ENCODE results near the gene SGMS1. TPM values are rescaled to one million over a fixed set of nuclear protein-coding genes. Genes with fewer than 3 reads are reported as not detected.
A peak's percentile ranks its signal among the peaks of the same experiment; 100 is the strongest.

The SGMS1 gene
- polyA plus RNA-seq, 1 of the 3 experiments (the other 2 are of a cell fraction), result 6.3 TPM

DNA sequence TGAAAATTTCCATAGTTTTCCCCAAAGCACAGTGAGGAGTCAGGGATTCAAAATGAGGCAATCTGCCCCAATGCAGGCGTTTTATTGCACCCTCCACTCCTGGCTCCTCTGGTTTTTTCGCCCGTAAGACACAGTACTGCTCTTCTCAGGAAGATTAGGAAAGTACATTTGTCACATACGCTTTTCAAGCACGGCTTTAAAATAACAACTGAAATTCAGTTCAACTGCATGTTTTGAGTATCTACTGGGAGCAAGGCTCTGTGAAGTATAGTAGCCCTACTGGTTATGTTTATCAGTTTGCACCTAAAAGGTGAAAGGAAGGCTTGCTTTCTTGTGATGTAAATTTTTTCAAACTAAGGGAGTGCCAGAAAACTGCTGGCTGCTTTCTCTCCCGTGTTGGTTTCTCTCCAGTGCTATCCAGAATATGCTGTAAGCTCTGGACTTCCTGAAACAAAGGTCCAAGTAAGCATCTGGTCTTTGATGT, 1.9 kb upstream of the SGMS1 start:
- peaks cover 6 to 13% of the 10 kb centered on the region in 2 experiments; a peak in 3 of 4 replicates for H3K4me1 ChIP-seq (ENCODE audit: control insufficient read depth in 1 of 2, insufficient read depth in 2 of 2, low read depth in 1 of 2, low read length in 1 of 2)
- H3K79me2 ChIP-seq (ENCODE audit: insufficient read depth), result peaks cover 24% of the 10 kb centered on the region; the same call in 1 of the 2 replicates
- H2AFZ ChIP-seq (ENCODE audit: low read depth), result peak overlapping the region; percentile 82
- H3K9me3 ChIP-seq, result no peaks in the 10 kb centered on the region
- peaks cover 28% of the 10 kb centered on the region for H3F3A ChIP-seq (replicated peaks; ENCODE audit: insufficient read depth)
- no peaks in the 10 kb centered on the region for H3K9me2 ChIP-seq
- H3K4me2 ChIP-seq, result peak overlapping the region; percentile 98
- H3K36me3 ChIP-seq (replicated peaks in 1 of 2; ENCODE audit: control insufficient read depth in 1 of 2, insufficient read depth in 2 of 2, low read length in 1 of 2), result peaks cover 0 to 4% of the 10 kb centered on the region in 2 experiments
- peak; percentile 22 for DNase-seq
- peak overlapping the region; percentile 99 to 100 for H3K27ac ChIP-seq (ENCODE audit: low read depth in 2 of 2, low read length in 1 of 2)
- H3K27me3 ChIP-seq (ENCODE audit: insufficient read depth), result no peaks in the 10 kb centered on the region
- ChIA-PET POLR2A (no interaction called here), CTCF (interaction anchor here (0.8 to 1.7 kb wide), 2 partner anchors 205 to 257 kb away, joined by 4 read pairs; no protein-coding TSS in a partner anchor)
- H3K4me3 ChIP-seq (ENCODE audit: low read depth in 2 of 2, low read length in 1 of 2), result peak overlapping the region; percentile 90 to 93
- H4K20me1 ChIP-seq (ENCODE audit: insufficient read depth), result peaks cover 7% of the 10 kb centered on the region; the same call in 1 of the 2 replicates
- TF ChIP-seq, protein P1, sequence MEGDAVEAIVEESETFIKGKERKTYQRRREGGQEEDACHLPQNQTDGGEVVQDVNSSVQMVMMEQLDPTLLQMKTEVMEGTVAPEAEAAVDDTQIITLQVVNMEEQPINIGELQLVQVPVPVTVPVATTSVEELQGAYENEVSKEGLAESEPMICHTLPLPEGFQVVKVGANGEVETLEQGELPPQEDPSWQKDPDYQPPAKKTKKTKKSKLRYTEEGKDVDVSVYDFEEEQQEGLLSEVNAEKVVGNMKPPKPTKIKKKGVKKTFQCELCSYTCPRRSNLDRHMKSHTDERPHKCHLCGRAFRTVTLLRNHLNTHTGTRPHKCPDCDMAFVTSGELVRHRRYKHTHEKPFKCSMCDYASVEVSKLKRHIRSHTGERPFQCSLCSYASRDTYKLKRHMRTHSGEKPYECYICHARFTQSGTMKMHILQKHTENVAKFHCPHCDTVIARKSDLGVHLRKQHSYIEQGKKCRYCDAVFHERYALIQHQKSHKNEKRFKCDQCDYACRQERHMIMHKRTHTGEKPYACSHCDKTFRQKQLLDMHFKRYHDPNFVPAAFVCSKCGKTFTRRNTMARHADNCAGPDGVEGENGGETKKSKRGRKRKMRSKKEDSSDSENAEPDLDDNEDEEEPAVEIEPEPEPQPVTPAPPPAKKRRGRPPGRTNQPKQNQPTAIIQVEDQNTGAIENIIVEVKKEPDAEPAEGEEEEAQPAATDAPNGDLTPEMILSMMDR (IDR thresholded peaks at IDR 0.05), result no peak
- TF ChIP-seq, protein P2, sequence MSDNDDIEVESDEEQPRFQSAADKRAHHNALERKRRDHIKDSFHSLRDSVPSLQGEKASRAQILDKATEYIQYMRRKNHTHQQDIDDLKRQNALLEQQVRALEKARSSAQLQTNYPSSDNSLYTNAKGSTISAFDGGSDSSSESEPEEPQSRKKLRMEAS (IDR thresholded peaks at IDR 0.05; ENCODE audit: low read depth), result no peak
- no peak for TF ChIP-seq GATA2 (CRISPR knock-in tag; IDR thresholded peaks at IDR 0.05)
- TF ChIP-seq, protein P3, sequence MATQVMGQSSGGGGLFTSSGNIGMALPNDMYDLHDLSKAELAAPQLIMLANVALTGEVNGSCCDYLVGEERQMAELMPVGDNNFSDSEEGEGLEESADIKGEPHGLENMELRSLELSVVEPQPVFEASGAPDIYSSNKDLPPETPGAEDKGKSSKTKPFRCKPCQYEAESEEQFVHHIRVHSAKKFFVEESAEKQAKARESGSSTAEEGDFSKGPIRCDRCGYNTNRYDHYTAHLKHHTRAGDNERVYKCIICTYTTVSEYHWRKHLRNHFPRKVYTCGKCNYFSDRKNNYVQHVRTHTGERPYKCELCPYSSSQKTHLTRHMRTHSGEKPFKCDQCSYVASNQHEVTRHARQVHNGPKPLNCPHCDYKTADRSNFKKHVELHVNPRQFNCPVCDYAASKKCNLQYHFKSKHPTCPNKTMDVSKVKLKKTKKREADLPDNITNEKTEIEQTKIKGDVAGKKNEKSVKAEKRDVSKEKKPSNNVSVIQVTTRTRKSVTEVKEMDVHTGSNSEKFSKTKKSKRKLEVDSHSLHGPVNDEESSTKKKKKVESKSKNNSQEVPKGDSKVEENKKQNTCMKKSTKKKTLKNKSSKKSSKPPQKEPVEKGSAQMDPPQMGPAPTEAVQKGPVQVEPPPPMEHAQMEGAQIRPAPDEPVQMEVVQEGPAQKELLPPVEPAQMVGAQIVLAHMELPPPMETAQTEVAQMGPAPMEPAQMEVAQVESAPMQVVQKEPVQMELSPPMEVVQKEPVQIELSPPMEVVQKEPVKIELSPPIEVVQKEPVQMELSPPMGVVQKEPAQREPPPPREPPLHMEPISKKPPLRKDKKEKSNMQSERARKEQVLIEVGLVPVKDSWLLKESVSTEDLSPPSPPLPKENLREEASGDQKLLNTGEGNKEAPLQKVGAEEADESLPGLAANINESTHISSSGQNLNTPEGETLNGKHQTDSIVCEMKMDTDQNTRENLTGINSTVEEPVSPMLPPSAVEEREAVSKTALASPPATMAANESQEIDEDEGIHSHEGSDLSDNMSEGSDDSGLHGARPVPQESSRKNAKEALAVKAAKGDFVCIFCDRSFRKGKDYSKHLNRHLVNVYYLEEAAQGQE (IDR thresholded peaks at IDR 0.05; ENCODE audit: low read depth, low read length), result no peak
- TF ChIP-seq NRF1 (IDR thresholded peaks at IDR 0.05; ENCODE audit: low read depth, low read length), result no peak
- TF ChIP-seq RAD21 (IDR thresholded peaks at IDR 0.05; ENCODE audit: low read length), result no peak
- TF ChIP-seq POLR2AphosphoS5 (IDR thresholded peaks at IDR 0.05; ENCODE audit: low read depth, low read length), result no peak
- no peak for TF ChIP-seq YY1 (IDR thresholded peaks at IDR 0.05; ENCODE audit: low read depth)
- TF ChIP-seq MXI1 (IDR thresholded peaks at IDR 0.05; ENCODE audit: low read depth, low read length), result no peak
- no peak for TF ChIP-seq JUND (IDR thresholded peaks at IDR 0.05)
- no peak for TF ChIP-seq TCF12 (IDR thresholded peaks at IDR 0.05)
- TF ChIP-seq, protein P4, sequence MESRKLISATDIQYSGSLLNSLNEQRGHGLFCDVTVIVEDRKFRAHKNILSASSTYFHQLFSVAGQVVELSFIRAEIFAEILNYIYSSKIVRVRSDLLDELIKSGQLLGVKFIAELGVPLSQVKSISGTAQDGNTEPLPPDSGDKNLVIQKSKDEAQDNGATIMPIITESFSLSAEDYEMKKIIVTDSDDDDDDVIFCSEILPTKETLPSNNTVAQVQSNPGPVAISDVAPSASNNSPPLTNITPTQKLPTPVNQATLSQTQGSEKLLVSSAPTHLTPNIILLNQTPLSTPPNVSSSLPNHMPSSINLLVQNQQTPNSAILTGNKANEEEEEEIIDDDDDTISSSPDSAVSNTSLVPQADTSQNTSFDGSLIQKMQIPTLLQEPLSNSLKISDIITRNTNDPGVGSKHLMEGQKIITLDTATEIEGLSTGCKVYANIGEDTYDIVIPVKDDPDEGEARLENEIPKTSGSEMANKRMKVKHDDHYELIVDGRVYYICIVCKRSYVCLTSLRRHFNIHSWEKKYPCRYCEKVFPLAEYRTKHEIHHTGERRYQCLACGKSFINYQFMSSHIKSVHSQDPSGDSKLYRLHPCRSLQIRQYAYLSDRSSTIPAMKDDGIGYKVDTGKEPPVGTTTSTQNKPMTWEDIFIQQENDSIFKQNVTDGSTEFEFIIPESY (IDR thresholded peaks at IDR 0.05; ENCODE audit: borderline replicate concordance, low read depth), result no peak
- TF ChIP-seq FOSL2 (IDR thresholded peaks at IDR 0.05; ENCODE audit: borderline replicate concordance, low read depth), result no peak
- TF ChIP-seq SMC3 (IDR thresholded peaks at IDR 0.05; ENCODE audit: low read depth, low read length), result no peak
- TF ChIP-seq ELF1 (IDR thresholded peaks at IDR 0.05), result no peak
- TF ChIP-seq TAF1 (IDR thresholded peaks at IDR 0.05; ENCODE audit: borderline replicate concordance, low read depth, low read length), result no peak
- TF ChIP-seq RFX5 (IDR thresholded peaks at IDR 0.05; ENCODE audit: low read length), result no peak
- TF ChIP-seq FOXM1 (IDR thresholded peaks at IDR 0.05; ENCODE audit: low read depth), result no peak
- WGBS (ENCODE audit: low lambda C conversion rate), result 6% methylated on average over 6 of the region's 6 CpGs
- H3K9ac ChIP-seq, result peak overlapping the region; percentile 95
